HL-60 (cell line): ENCODE results near the gene ISCU.

ENCODE experiments used
- DNase-seq, 2 experiments: peaks; one replicate each; pipeline ENCODE4 v3.0.0-alpha.2; 2010 to 2020; ENCODE audit warnings: low read depth in 1 of 2, low spot score in 1 of 2
- H3K27ac ChIP-seq: fragments of 250-450 bp; sonication (Bioruptor Pico); replicated peaks from 2 replicates; pipeline ENCODE4 v1.5.1; 2020; ENCODE audit warnings: mild to moderate bottlenecking, moderate library complexity
- H3K27me3 ChIP-seq: fragments of 250-450 bp; sonication (Bioruptor Pico); 2 replicates; pipeline ENCODE4 v1.5.1; 2021; ENCODE audit warnings: mild to moderate bottlenecking, moderate library complexity; ENCODE audit not compliant: insufficient read depth, poor library complexity, severe bottlenecking
- H3K4me3 ChIP-seq: replicated peaks from 2 replicates; pipeline ENCODE4 v1.5.1; 2011; ENCODE audit warnings: mild to moderate bottlenecking, control low read depth, low read length; ENCODE audit not compliant: insufficient read depth
- CTCF ChIP-seq: IDR thresholded peaks from one replicate; pipeline ENCODE4 v1.5.1; 2011; ENCODE audit warnings: low read length, control low read depth, inconsistent platforms; ENCODE audit not compliant: insufficient read depth
- GABPA ChIP-seq: IDR thresholded peaks from 2 replicates; pipeline ENCODE4 v1.6.1; 2012; ENCODE audit warnings: low read depth
- POLR2AphosphoS5 ChIP-seq: IDR thresholded peaks from 2 replicates; pipeline ENCODE4 v1.6.1; 2012; ENCODE audit warnings: low read depth
- REST ChIP-seq: IDR thresholded peaks from 2 replicates; pipeline ENCODE4 v1.6.1; 2012; ENCODE audit warnings: low read depth; ENCODE audit not compliant: insufficient replicate concordance
- SPI1 ChIP-seq: IDR thresholded peaks from 2 replicates; pipeline ENCODE4 v1.6.1; 2012; ENCODE audit warnings: low read depth, mild to moderate bottlenecking, borderline replicate concordance

ISCU gene

GRCh38 chr12:108594323-108594903 is 32.0 kb downstream of the ISCU start:
- H3K4me3 ChIP-seq = no peak overlapping the region

DNA sequence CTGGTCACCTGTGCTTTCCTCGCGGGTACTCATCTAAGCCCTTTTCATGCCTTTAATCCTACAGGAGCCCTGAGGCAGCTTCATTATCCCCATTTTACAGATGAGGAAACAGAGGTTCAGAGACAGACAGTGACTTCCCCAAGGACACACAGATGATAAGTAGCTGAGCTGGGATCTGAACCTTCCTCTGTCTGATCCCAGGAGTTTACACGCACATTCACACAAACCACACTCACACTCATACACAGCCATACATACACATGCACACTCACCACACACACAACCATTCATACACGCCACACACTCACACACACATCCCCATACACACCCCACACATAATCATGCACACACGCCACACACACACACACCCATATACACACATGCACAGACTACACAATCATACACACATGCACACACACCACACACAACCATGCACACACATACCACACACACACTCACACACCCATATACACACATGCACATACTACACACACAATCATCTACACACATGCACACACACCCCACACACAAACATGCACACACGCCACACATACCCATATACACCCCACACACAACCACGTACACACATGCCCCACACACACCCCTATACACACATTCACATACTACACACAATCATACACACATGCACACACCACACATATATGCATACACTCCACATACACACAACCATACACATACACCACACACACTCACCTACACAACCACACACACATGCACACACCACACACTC is 32.7 kb downstream of the ISCU start:
- no peak for DNase-seq
- Histone ChIP-seq H3K27ac (no peak overlapping the region), H3K27me3 (no peaks in the 10 kb centered on the region), H3K4me3 (no peak overlapping the region)
- TF ChIP-seq SPI1 (no peak), POLR2AphosphoS5 (no peak), CTCF (no peak), REST (no peak), GABPA (no peak)

More at GRCh38 chr12:108594323-108594903, 32.0 kb downstream of the ISCU start:
- no peak for TF ChIP-seq SPI1
- no peak for TF ChIP-seq REST
- TF ChIP-seq CTCF = no peak
- TF ChIP-seq POLR2AphosphoS5 = no peak
- no peak for TF ChIP-seq GABPA
- Histone ChIP-seq H3K27me3 (no peaks in the 10 kb centered on the region), H3K27ac (no peak overlapping the region)
- DNase-seq = no peak

- H3K27me3 ChIP-seq = no peaks in the 10 kb centered on the region
- H3K4me3 ChIP-seq = no peak overlapping the region
- no peak for DNase-seq
- H3K27ac ChIP-seq = no peak overlapping the region
- TF ChIP-seq POLR2AphosphoS5 (no peak), CTCF (no peak), REST (no peak), SPI1 (no peak), GABPA (no peak)
Observed at GRCh38 chr12:108595711-108596647, 33.6 kb downstream of the ISCU start.
